Transverse colon (tissue), 4 donors: ENCODE results near the gene MTNR1A.

ENCODE experiments used
- POLR2A ChIP-seq: fragments of 450-650 bp; IDR thresholded peaks from one replicate; pipeline ENCODE4 v1.6.1; 2016; ENCODE audit warnings: antibody characterized with exemption, mild to moderate bottlenecking, moderate library complexity
- POLR2AphosphoS5 ChIP-seq, 3 donors: sonication (generic); formaldehyde crosslinking; IDR thresholded peaks; one replicate each; pipeline ENCODE4 v1.6.1; 2016; ENCODE audit warnings: antibody characterized with exemption in 3 of 3
- TF ChIP-seq, protein P1 (sequence below), 5 experiments: fragments of 200-600 bp in 3 of 5; fragments of 450-650 bp in 2 of 5; sonication (generic) in 3 of 5; IDR thresholded peaks; 1 replicate in 2 of 5; 2 replicates in 3 of 5; pipeline ENCODE4 v1.5.1; 2016 to 2017; ENCODE audit warnings: antibody characterized with exemption in 5 of 5, inconsistent platforms in 3 of 5, mild to moderate bottlenecking in 2 of 5, moderate library complexity in 1 of 5

DNA sequence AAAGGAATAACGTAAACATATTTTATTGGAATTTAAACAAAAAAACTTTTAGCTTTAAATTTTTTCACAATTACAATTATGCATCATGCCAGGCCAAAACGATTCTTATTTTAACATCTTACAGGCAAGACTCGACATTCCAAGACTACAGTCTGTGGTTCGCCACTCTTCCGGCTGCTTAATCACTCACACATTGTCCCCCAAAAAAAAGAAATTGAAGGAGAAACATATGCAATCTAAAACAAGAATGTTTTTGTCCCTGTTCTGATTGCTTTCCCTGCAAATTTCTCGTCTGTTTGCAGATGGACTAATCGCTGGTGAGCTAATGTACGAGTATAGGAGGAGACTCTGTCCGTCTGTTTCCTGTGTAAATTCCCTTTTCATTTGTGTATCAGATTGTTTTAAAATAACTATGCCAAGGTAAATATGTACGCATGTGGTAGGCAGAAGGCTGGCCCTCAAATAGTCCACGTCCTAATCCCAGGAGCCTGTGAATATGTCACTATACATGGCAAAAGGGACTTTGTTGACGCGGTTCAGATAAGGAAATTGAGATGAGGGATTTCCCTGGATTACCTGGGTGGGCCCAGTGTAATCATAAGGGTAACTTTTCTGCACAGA lies 37.7 kb upstream of the MTNR1A start:
- TF ChIP-seq POLR2A (no peak), POLR2AphosphoS5 (IDR thresholded peaks at IDR 0.05) (no peak)
- TF ChIP-seq, protein P1, sequence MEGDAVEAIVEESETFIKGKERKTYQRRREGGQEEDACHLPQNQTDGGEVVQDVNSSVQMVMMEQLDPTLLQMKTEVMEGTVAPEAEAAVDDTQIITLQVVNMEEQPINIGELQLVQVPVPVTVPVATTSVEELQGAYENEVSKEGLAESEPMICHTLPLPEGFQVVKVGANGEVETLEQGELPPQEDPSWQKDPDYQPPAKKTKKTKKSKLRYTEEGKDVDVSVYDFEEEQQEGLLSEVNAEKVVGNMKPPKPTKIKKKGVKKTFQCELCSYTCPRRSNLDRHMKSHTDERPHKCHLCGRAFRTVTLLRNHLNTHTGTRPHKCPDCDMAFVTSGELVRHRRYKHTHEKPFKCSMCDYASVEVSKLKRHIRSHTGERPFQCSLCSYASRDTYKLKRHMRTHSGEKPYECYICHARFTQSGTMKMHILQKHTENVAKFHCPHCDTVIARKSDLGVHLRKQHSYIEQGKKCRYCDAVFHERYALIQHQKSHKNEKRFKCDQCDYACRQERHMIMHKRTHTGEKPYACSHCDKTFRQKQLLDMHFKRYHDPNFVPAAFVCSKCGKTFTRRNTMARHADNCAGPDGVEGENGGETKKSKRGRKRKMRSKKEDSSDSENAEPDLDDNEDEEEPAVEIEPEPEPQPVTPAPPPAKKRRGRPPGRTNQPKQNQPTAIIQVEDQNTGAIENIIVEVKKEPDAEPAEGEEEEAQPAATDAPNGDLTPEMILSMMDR (IDR thresholded peaks at IDR 0.05): no peak
